Stomach (tissue), 9 donors: ENCODE data around the gene PHTF2. TPM values are rescaled to one million over a fixed set of nuclear protein-coding genes. Genes with fewer than 3 reads are reported as not detected.

Source experiments
- DNase-seq, 2 donors: peaks; one replicate each; pipeline versions ENCODE4 v3.0.0 to v3.0.0-alpha.2; 2013 to 2019
- H3K27ac ChIP-seq, 5 donors: fragments of 200-600 bp in 4 of 5; sonication (generic) in 4 of 5; one replicate each; pipeline ENCODE4 v1.5.1; 2013 to 2019; ENCODE audit warnings: mild to moderate bottlenecking in 1 of 5, moderate library complexity in 1 of 5
- H3K27me3 ChIP-seq, 3 donors: fragments of 200-600 bp; sonication (generic); one replicate each; pipeline ENCODE4 v1.5.1; 2017 to 2019; ENCODE audit warnings: mixed run types in 1 of 3
- H3K36me3 ChIP-seq, 4 donors: fragments of 200-600 bp; sonication (generic); 1 replicate in 3 of 4; 2 replicates in 1 of 4; pipeline ENCODE4 v1.5.1; 2016 to 2019
- H3K4me1 ChIP-seq, 4 donors: fragments of 200-600 bp; sonication (generic); one replicate each; pipeline ENCODE4 v1.5.1; 2016 to 2019
- H3K4me3 ChIP-seq, 4 donors: fragments of 200-600 bp; sonication (generic) in 3 of 4; one replicate each; pipeline ENCODE4 v1.5.1; 2016 to 2019; ENCODE audit warnings: mild to moderate bottlenecking in 1 of 4
- H3K9me3 ChIP-seq, 4 donors: fragments of 200-600 bp; sonication (generic); one replicate each; pipeline ENCODE4 v1.5.1; 2016 to 2019
- EP300 ChIP-seq: sonication (generic); formaldehyde crosslinking; IDR thresholded peaks from one replicate; pipeline ENCODE4 v1.6.1; 2017; ENCODE audit warnings: antibody characterized with exemption
- POLR2A ChIP-seq, 4 donors: fragments of 450-650 bp; IDR thresholded peaks; one replicate each; pipeline ENCODE4 v1.6.1; 2016; ENCODE audit warnings: antibody characterized with exemption in 4 of 4, control low read depth in 2 of 4, mild to moderate bottlenecking in 1 of 4, moderate library complexity in 1 of 4
- POLR2AphosphoS5 ChIP-seq, 3 donors: sonication (generic); formaldehyde crosslinking; IDR thresholded peaks; one replicate each; pipeline ENCODE4 v1.6.1; 2016; ENCODE audit warnings: antibody characterized with exemption in 3 of 3
- WGBS, 5 donors: extraction: QIAGEN DNeasy Blood & Tissue Kit in 3 of 5; methylation state at CpG; one replicate each; pipeline versions ENCODE4 v1.1.5 to v1.1.7; 2013 to 2018; 5-methylcytosine and 5-hydroxymethylcytosine counted together
- intact Hi-C: fragments of 100-400 bp; cut with DNase I; formaldehyde crosslinking; loops from one replicate; pipeline ENCODE4 v1.15.1; 2023; ENCODE audit warnings: low total_unique reads
- polyA plus RNA-seq, 3 donors: library from polyadenylated mRNA; stranded (reverse); fragments of 200-250 nt; gene quantifications; one replicate each; pipeline ENCODE4 v1.2.3, GENCODE V29; 2013
- total RNA-seq, 5 donors: library from RNA; depleted of rRNA; stranded (reverse); fragments of >200 nt; gene quantifications; one replicate each; pipeline versions ENCODE4 v1.1.0 to v1.2.3, GENCODE V29; 2014 to 2016
- TF ChIP-seq, protein P1 (sequence below), 7 experiments: fragments of 450-650 bp in 4 of 7; fragments of 200-600 bp in 3 of 7; sonication (generic) in 3 of 7; IDR thresholded peaks; one replicate each; pipeline ENCODE4 v1.5.1; 2016 to 2019; ENCODE audit warnings: antibody characterized with exemption in 7 of 7, control low read depth in 2 of 7, mild to moderate bottlenecking in 1 of 7
- donor health status: healthy with polysubstance abuse.
- donor health status: Bipolar disorder and iron deficiency.
- donor health status: healthy.

PHTF2 gene
- total and polyA plus RNA-seq, 8 donors: 2.0 to 42.9 (median 12.5) TPM

DNA sequence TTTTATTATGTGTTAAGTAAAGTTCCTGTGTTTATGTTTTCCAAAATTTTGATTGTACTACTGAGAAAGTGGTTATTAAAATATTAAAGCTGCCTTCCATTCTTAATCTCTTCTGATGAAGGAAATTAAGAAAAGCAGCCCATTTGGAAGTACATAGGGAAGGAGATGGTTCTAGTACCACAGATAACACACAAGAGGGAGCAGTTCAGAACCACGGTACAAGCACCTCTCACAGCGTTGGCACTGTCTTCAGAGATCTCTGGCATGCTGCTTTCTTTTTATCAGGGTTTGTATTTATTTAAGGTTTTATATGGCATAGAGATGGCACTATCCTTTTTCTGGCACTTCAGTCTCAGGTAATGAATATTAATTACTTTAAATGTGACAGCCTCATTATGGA lies 111.6 kb downstream of the PHTF2 start:
- intact Hi-C loops: no loop called here
- Histone ChIP-seq H3K27ac (no peak overlapping the region), H3K27me3 (no peaks in the 10 kb centered on the region), H3K4me1 (no peaks in the 10 kb centered on the region), H3K36me3 (peaks cover 0 to 16% (median 7%) of the 10 kb centered on the region in 4 donors), H3K9me3 (no peaks in the 10 kb centered on the region), H3K4me3 (no peak overlapping the region)
- whole genome bisulfite sequencing, 5 donors: 48 to 81% (median 56%) methylated on average over 2 of the region's 2 CpGs
- DNase-seq: no peak
- TF ChIP-seq POLR2A (IDR thresholded peaks at IDR 0.05): no peak
- TF ChIP-seq EP300: no peak
- no peak for TF ChIP-seq POLR2AphosphoS5 (IDR thresholded peaks at IDR 0.05)
- TF ChIP-seq, protein P1, sequence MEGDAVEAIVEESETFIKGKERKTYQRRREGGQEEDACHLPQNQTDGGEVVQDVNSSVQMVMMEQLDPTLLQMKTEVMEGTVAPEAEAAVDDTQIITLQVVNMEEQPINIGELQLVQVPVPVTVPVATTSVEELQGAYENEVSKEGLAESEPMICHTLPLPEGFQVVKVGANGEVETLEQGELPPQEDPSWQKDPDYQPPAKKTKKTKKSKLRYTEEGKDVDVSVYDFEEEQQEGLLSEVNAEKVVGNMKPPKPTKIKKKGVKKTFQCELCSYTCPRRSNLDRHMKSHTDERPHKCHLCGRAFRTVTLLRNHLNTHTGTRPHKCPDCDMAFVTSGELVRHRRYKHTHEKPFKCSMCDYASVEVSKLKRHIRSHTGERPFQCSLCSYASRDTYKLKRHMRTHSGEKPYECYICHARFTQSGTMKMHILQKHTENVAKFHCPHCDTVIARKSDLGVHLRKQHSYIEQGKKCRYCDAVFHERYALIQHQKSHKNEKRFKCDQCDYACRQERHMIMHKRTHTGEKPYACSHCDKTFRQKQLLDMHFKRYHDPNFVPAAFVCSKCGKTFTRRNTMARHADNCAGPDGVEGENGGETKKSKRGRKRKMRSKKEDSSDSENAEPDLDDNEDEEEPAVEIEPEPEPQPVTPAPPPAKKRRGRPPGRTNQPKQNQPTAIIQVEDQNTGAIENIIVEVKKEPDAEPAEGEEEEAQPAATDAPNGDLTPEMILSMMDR (IDR thresholded peaks at IDR 0.05): no peak

DNA sequence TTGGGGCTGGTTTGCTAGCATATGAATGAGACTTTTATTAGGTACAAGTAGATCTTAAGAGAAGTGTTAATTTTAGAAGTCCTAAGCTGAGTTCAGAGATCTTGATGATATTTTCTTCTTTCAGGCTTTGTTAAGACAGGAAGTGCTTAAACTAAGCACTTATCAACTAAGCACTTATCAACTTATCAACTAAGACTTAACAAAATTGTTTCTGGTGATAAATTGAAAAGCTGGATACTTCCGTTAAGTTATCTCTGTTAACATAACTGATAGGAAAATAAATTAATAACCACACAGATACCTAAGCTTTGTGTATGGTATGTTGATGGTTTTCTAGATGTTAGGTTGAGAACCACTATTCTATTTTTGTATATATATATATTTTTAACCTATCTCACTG lies 113.7 kb downstream of the PHTF2 start:
- H3K36me3 ChIP-seq: peaks cover 0 to 16% (median 7%) of the 10 kb centered on the region in 4 donors
- WGBS, 5 donors: 31 to 57% (median 33%) methylated on average over 1 of the region's 1 CpG
- no peak for DNase-seq
- H3K9me3 ChIP-seq: no peaks in the 10 kb centered on the region
- no peaks in the 10 kb centered on the region for H3K4me1 ChIP-seq
- no peak overlapping the region for H3K4me3 ChIP-seq
- TF ChIP-seq, protein P1 (IDR thresholded peaks at IDR 0.05): no peak
- TF ChIP-seq POLR2AphosphoS5 (IDR thresholded peaks at IDR 0.05) (no peak), POLR2A (IDR thresholded peaks at IDR 0.05) (no peak), EP300 (no peak)
- intact Hi-C loops: no loop called here
- no peak overlapping the region for H3K27ac ChIP-seq
- H3K27me3 ChIP-seq: no peaks in the 10 kb centered on the region

DNA sequence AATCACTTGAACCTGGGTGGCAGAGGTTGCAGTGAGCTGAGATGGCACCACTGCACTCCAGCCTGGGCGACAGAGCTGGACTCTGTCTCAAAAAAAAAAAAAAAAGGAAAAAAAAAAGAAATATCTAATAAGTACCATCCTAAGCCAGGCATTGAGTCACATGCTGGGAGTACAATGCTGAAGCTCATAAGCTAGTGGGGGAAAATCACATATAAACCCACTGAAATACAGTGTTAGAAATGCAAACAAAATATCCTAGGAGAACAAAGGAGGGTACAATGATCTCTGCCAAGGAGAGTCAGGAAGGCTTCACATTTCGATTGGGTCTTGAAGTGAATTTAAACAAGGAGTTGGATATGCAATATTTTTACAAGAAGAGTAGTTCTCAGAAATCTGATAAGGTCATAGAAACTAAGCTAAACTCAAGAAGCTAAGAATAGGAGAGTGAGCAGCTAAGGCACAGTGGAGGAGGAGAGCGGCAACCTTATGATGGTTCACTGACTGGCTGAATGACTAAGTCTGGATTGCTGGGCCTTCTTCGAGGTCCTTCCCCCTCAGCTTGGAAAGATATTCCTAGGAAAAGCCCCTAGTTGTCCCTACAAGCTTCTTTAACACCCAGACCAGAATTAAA lies 115.5 kb downstream of the PHTF2 start:
- no peak overlapping the region for H3K27ac ChIP-seq
- no peak for DNase-seq
- H3K9me3 ChIP-seq: no peaks in the 10 kb centered on the region
- intact Hi-C loops: no loop called here
- peaks cover 0 to 4% (median 0%) of the 10 kb centered on the region in 4 donors for H3K4me1 ChIP-seq
- 70 to 80% (median 77%) methylated on average over 4 of the region's 4 CpGs for WGBS, 5 donors
- TF ChIP-seq, protein P1 (IDR thresholded peaks at IDR 0.05): no peak
- no peak for TF ChIP-seq POLR2A (IDR thresholded peaks at IDR 0.05)
- no peak for TF ChIP-seq POLR2AphosphoS5 (IDR thresholded peaks at IDR 0.05)
- TF ChIP-seq EP300: no peak
- H3K27me3 ChIP-seq: no peaks in the 10 kb centered on the region
- no peak overlapping the region for H3K4me3 ChIP-seq
- peaks cover 0 to 16% (median 7%) of the 10 kb centered on the region in 4 donors for H3K36me3 ChIP-seq

DNA sequence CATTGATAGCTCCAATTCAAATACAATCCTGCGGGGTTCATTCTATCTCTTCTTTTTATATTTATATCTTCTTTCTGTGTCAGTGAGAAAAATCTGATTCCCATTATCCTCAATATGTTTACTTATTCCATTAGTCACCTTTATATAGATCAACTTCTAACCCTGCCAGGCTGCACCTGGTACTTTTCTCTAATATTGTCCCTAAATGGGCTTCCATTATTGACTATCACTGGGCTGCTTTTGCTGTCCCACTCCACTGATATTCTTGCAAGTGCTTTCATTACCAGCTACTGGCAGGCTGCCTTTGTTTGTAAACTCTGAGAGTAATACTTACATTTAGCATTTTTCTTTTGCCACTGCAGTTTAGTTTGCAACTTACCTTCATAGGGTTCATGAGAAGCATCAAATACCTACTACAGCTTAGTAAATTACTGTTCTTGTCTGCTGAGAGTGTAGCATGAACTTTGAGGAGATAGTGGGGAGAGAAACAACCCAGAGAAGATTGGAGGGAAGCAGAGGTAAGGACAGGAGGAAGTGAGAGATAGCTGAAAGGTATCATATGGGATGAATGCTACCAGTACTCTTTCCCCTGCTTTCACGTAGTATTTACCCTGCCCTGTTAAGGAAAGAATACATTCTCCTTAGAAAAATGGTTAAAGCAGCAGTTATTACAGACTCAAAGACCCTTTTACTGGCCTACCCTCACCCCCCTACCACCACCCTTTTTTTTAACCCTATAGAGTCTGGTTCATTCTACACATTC lies 119.1 kb downstream of the PHTF2 start:
- no peaks in the 10 kb centered on the region for H3K9me3 ChIP-seq
- H3K4me1 ChIP-seq: peaks cover 0 to 4% (median 0%) of the 10 kb centered on the region in 4 donors
- intact Hi-C loops: no loop called here
- no peaks in the 10 kb centered on the region for H3K27me3 ChIP-seq
- TF ChIP-seq, protein P1 (IDR thresholded peaks at IDR 0.05): no peak
- no peak for TF ChIP-seq EP300
- TF ChIP-seq POLR2A (IDR thresholded peaks at IDR 0.05): no peak
- no peak for TF ChIP-seq POLR2AphosphoS5 (IDR thresholded peaks at IDR 0.05)
- no peak overlapping the region for H3K4me3 ChIP-seq
- peaks cover 0 to 13% (median 8%) of the 10 kb centered on the region in 4 donors for H3K36me3 ChIP-seq
- DNase-seq: peak in 1 of 2 donors; percentile 7
- WGBS, 5 donors: 78 to 97% (median 88%) methylated on average over 2 of the region's 2 CpGs
- H3K27ac ChIP-seq: no peak overlapping the region
